ENCODE results near the gene STAT2.

DNA sequence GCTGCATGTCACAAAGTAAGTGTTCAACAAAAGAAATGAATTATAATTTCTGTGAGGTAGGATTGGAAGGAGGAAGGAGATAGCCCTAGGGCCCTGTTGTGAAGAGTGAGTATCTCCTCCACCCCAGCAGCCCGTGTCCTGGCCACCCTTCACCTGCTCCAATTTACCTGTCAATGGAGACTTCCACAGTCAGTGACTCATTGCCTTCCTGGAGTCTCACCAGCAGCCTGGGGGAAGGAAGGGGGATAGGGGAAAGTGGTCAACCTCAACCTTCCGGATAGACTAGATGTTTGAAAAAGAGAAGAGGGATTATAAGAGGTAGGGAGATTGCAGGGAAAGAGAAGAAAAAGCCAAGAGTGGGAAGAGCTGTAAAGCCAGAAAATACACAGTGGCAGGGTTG is 9.2 kb downstream of the STAT2 start:
- no peak for TF ChIP-seq POLR2AphosphoS5 (IDR thresholded peaks at IDR 0.05; ENCODE audit: borderline replicate concordance, low read depth, low read length)
- no peak for TF ChIP-seq EZH2 (IDR thresholded peaks at IDR 0.05)
- no peak for TF ChIP-seq FOXP2 (optimal IDR thresholded peaks at IDR 0.05; ENCODE audit: control extremely low read depth, extremely low read length, insufficient read depth)

Data from SK-N-MC (cell line).